Retinal pigment epithelial cell (primary cell): ENCODE data around the gene CNTN5.
A peak's percentile ranks its signal among the peaks of the same experiment; 100 is the strongest.

Experiments
- DNase-seq: peaks from one replicate; pipeline ENCODE4 v3.0.0-alpha.2; 2010; ENCODE audit warnings: low read depth
- H3K4me3 ChIP-seq: 2 replicates; pipeline ENCODE4 v1.5.1; 2011; ENCODE audit warnings: mild to moderate bottlenecking, low read length, control low read depth, moderate library complexity
- CTCF ChIP-seq: conservative IDR thresholded peaks from 2 replicates; pipeline ENCODE4 v1.5.1; 2011; ENCODE audit warnings: low read depth, low read length, control low read depth, inconsistent platforms

The CNTN5 gene

GRCh38 chr11:99327527-99327926 is 306.8 kb downstream of the CNTN5 start:
- no peak overlapping the region for H3K4me3 ChIP-seq
- no peak for DNase-seq
- no peak for TF ChIP-seq CTCF

- no peak overlapping the region for H3K4me3 ChIP-seq
- TF ChIP-seq CTCF, result no peak
- DNase-seq, result no peak
Measured at GRCh38 chr11:99333621-99334020, 312.9 kb downstream of the CNTN5 start.

GRCh38 chr11:99343117-99343516 is 322.4 kb downstream of the CNTN5 start:
- H3K4me3 ChIP-seq, result no peak overlapping the region
- DNase-seq, result no peak
- no peak for TF ChIP-seq CTCF

GRCh38 chr11:99349151-99349673 is 328.5 kb downstream of the CNTN5 start:
- no peak overlapping the region for H3K4me3 ChIP-seq
- TF ChIP-seq CTCF, result no peak
- no peak for DNase-seq

- no peak overlapping the region for H3K4me3 ChIP-seq
- no peak for TF ChIP-seq CTCF
- peak; percentile 71 for DNase-seq
Measured at GRCh38 chr11:99351624-99352023, 330.9 kb downstream of the CNTN5 start.

GRCh38 chr11:99352642-99353041 is 331.9 kb downstream of the CNTN5 start:
- no peak for TF ChIP-seq CTCF
- no peak for DNase-seq
- no peak overlapping the region for H3K4me3 ChIP-seq

- no peak overlapping the region for H3K4me3 ChIP-seq
- DNase-seq, result no peak
- TF ChIP-seq CTCF, result no peak
Measured at GRCh38 chr11:99366546-99366945, 345.8 kb downstream of the CNTN5 start.
